ENCODE data around the gene CTDNEP1.
A peak's percentile ranks its signal among the peaks of the same experiment; 100 is the strongest.

The CTDNEP1 gene

GRCh38 chr17:7204828-7205461, 46.6 kb downstream of the CTDNEP1 start:
- peak overlapping the region; percentile 32; the same call in 1 of the 2 replicates for H3K9ac ChIP-seq (ENCODE audit: low read depth, low read length)
- peaks cover 13% of the 10 kb centered on the region; the same call in 1 of the 2 replicates for H3K4me1 ChIP-seq (ENCODE audit: insufficient read depth, low read length)
- H3K36me3 ChIP-seq (ENCODE audit: insufficient read depth, low read depth, low read length) = peaks cover 35% of the 10 kb centered on the region
- peak overlapping the region; percentile 66 for H3K4me3 ChIP-seq (ENCODE audit: low read length)
- peak overlapping the region; percentile 66 for H3K27ac ChIP-seq (ENCODE audit: low read length)
- H3K9me3 ChIP-seq (ENCODE audit: insufficient read depth, low read depth, low read length) = no peaks in the 10 kb centered on the region
- H3K27me3 ChIP-seq (ENCODE audit: insufficient read depth, low read length) = no peaks in the 10 kb centered on the region

GRCh38 chr17:7204336-7204735, 47.2 kb downstream of the CTDNEP1 start:
- Histone ChIP-seq H3K27ac (ENCODE audit: low read length) (peak overlapping the region; percentile 66), H3K36me3 (ENCODE audit: insufficient read depth, low read depth, low read length) (peaks cover 38% of the 10 kb centered on the region), H3K9ac (ENCODE audit: low read depth, low read length) (peak overlapping the region; percentile 32; the same call in 1 of the 2 replicates), H3K4me1 (ENCODE audit: insufficient read depth, low read length) (peaks cover 13% of the 10 kb centered on the region; the same call in 1 of the 2 replicates), H3K9me3 (ENCODE audit: insufficient read depth, low read depth, low read length) (no peaks in the 10 kb centered on the region), H3K27me3 (ENCODE audit: insufficient read depth, low read length) (no peaks in the 10 kb centered on the region), H3K4me3 (ENCODE audit: low read length) (peak overlapping the region; percentile 66; the same call in 1 of the 2 replicates)

GRCh38 chr17:7203391-7203790, 48.1 kb downstream of the CTDNEP1 start:
- Histone ChIP-seq H3K27me3 (ENCODE audit: insufficient read depth, low read length) (no peaks in the 10 kb centered on the region), H3K36me3 (ENCODE audit: insufficient read depth, low read depth, low read length) (peaks cover 38% of the 10 kb centered on the region), H3K4me1 (ENCODE audit: insufficient read depth, low read length) (peaks cover 10% of the 10 kb centered on the region; the same call in 1 of the 2 replicates), H3K4me3 (ENCODE audit: low read length) (no peak overlapping the region), H3K27ac (ENCODE audit: low read length) (no peak overlapping the region), H3K9ac (ENCODE audit: low read depth, low read length) (no peak overlapping the region), H3K9me3 (ENCODE audit: insufficient read depth, low read depth, low read length) (no peaks in the 10 kb centered on the region)

- H3K9ac ChIP-seq (ENCODE audit: low read depth, low read length) = no peak overlapping the region
These were observed 54.7 kb downstream of the CTDNEP1 start for GRCh38 chr17:7196651-7197401.

GRCh38 chr17:7195971-7196370, 55.6 kb downstream of the CTDNEP1 start:
- Histone ChIP-seq H3K27me3 (ENCODE audit: insufficient read depth, low read length) (no peaks in the 10 kb centered on the region), H3K4me3 (ENCODE audit: low read length) (no peak overlapping the region), H3K27ac (ENCODE audit: low read length) (no peak overlapping the region), H3K4me1 (ENCODE audit: insufficient read depth, low read length) (no peaks in the 10 kb centered on the region), H3K9ac (ENCODE audit: low read depth, low read length) (no peak overlapping the region), H3K9me3 (ENCODE audit: insufficient read depth, low read depth, low read length) (no peaks in the 10 kb centered on the region), H3K36me3 (ENCODE audit: insufficient read depth, low read depth, low read length) (peaks cover 66% of the 10 kb centered on the region)

More at GRCh38 chr17:7196651-7197401, 54.7 kb downstream of the CTDNEP1 start:
- Histone ChIP-seq H3K27ac (ENCODE audit: low read length) (no peak overlapping the region), H3K36me3 (ENCODE audit: insufficient read depth, low read depth, low read length) (peaks cover 69% of the 10 kb centered on the region), H3K9me3 (ENCODE audit: insufficient read depth, low read depth, low read length) (no peaks in the 10 kb centered on the region), H3K4me1 (ENCODE audit: insufficient read depth, low read length) (no peaks in the 10 kb centered on the region), H3K27me3 (ENCODE audit: insufficient read depth, low read length) (no peaks in the 10 kb centered on the region), H3K4me3 (ENCODE audit: low read length) (no peak overlapping the region)
